Body of pancreas (tissue), 4 donors: ENCODE results near the gene CNTNAP2.

Source experiments
- CTCF ChIP-seq, 7 experiments: fragments of 450-650 bp in 4 of 7; fragments of 200-600 bp in 3 of 7; sonication (generic) in 3 of 7; IDR thresholded peaks; one replicate each; pipeline ENCODE4 v1.5.1; 2016 to 2019; ENCODE audit warnings: antibody characterized with exemption in 7 of 7
- POLR2A ChIP-seq, 3 donors: fragments of 450-650 bp; IDR thresholded peaks; one replicate each; pipeline ENCODE4 v1.6.1; 2016; ENCODE audit warnings: antibody characterized with exemption in 3 of 3, mild to moderate bottlenecking in 2 of 3

- peak; percentile 29 to 63 (median 54) for TF ChIP-seq CTCF (IDR thresholded peaks at IDR 0.05)
- no peak for TF ChIP-seq POLR2A (IDR thresholded peaks at IDR 0.05)
These were observed 1430.8 kb downstream of the CNTNAP2 start for GRCh38 chr7:147547252-147547897.
